ENCODE measurements around the gene RAPGEF4.
A peak's percentile ranks its signal among the peaks of the same experiment; 100 is the strongest.

The RAPGEF4 gene

DNA sequence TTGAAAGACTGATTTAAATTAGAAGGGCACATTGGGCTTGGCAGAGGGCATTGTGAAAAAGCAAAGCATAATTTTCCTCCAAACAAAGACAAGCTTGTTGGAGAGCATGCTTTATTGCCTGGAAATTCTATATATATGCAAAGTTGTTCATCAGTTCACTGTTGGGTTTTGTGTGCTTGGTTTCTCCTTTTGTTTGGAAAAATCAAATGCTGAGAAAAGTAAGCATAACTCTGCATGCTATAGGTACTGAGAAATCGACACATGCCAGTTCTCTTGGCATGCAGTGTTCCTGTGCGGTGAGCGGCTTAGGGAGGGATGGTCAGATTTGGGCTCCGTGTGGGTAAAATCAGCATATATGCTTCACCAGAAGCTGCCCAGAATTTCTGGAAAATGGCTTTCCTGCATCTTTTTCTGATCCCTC is 161.0 kb downstream of the RAPGEF4 start:
- TF ChIP-seq ZFP37 (tag by site-specific recombination; IDR thresholded peaks at IDR 0.05) (no peak), ZNF707 (tag by site-specific recombination; IDR thresholded peaks at IDR 0.05) (no peak), ZNF280C (tag by site-specific recombination; IDR thresholded peaks at IDR 0.05) (no peak), GLI2 (tag by site-specific recombination; IDR thresholded peaks at IDR 0.05; ENCODE audit: borderline replicate concordance, low read depth) (no peak), HOXC10 (CRISPR knock-in tag; IDR thresholded peaks at IDR 0.05) (no peak), KLF17 (tag by site-specific recombination; IDR thresholded peaks at IDR 0.05) (no peak), WT1 (tag by site-specific recombination; IDR thresholded peaks at IDR 0.05) (no peak), ZNF223 (tag by site-specific recombination; IDR thresholded peaks at IDR 0.05) (no peak)
- TF ChIP-seq, protein P1, sequence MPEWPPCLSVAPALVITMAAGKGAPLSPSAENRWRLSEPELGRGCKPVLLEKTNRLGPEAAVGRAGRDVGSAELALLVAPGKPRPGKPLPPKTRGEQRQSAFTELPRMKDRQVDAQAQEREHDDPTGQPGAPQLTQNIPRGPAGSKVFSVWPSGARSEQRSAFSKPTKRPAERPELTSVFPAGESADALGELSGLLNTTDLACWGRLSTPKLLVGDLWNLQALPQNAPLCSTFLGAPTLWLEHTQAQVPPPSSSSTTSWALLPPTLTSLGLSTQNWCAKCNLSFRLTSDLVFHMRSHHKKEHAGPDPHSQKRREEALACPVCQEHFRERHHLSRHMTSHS (tag by site-specific recombination; IDR thresholded peaks at IDR 0.05): no peak
- no peaks in the 10 kb centered on the region for H3K9me3 ChIP-seq (ENCODE audit: control insufficient read depth, insufficient read depth, low read depth, low read length)
- no peak overlapping the region for H3K4me3 ChIP-seq (ENCODE audit: low read depth, low read length)
- H3K4me1 ChIP-seq (ENCODE audit: control insufficient read depth, insufficient read depth, low read length): no peaks in the 10 kb centered on the region; the same call in 1 of the 2 replicates
- ChIA-PET CTCF (interaction anchor here (0.8 kb wide), 1 partner anchor 504 kb away, joined by 5 read pairs; no protein-coding TSS in a partner anchor), POLR2A (no interaction called here)
- H3K27ac ChIP-seq (ENCODE audit: extremely low read depth, low read depth, low read length): no peak overlapping the region
- no peaks in the 10 kb centered on the region for H3K36me3 ChIP-seq (ENCODE audit: control insufficient read depth in 2 of 2, insufficient read depth in 1 of 2, low read length in 2 of 2)

DNA sequence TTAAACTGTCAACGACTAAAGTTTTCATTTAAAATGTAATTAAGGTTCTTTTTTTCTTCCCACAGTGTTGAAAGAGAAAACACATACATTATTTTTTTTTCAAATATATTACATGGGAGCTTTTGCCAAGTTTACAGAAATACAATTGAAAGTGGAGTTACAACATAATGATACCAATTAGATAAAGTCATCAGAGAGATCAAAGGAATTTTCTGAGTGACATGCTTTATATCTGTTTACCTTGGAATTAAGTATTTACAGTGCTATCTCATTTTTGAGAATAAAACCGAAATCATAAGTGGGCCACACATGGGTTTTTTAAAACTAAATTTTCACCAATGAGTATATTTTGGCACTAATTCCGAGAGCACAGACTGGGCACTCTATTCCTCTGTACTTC is 165.2 kb downstream of the RAPGEF4 start:
- no peak overlapping the region for H3K4me3 ChIP-seq (ENCODE audit: low read depth, low read length)
- no peaks in the 10 kb centered on the region for H3K4me1 ChIP-seq (ENCODE audit: control insufficient read depth, insufficient read depth, low read length)
- H3K27ac ChIP-seq (ENCODE audit: extremely low read depth, low read depth, low read length): no peak overlapping the region
- TF ChIP-seq TRIM28 (IDR thresholded peaks at IDR 0.05; ENCODE audit: borderline replicate concordance, low read length): no peak
- peak; percentile 62; the same call in 1 of the 2 replicates for TF ChIP-seq TCF7L2 (IDR thresholded peaks at IDR 0.05; ENCODE audit: borderline replicate concordance, low read depth, low read length)
- no peak for TF ChIP-seq ZNF677 (tag by site-specific recombination; IDR thresholded peaks at IDR 0.05)
- no peak for TF ChIP-seq OVOL3 (tag by site-specific recombination; IDR thresholded peaks at IDR 0.05)
- TF ChIP-seq ZSCAN23 (tag by site-specific recombination; IDR thresholded peaks at IDR 0.05): no peak
- TF ChIP-seq, protein P2, sequence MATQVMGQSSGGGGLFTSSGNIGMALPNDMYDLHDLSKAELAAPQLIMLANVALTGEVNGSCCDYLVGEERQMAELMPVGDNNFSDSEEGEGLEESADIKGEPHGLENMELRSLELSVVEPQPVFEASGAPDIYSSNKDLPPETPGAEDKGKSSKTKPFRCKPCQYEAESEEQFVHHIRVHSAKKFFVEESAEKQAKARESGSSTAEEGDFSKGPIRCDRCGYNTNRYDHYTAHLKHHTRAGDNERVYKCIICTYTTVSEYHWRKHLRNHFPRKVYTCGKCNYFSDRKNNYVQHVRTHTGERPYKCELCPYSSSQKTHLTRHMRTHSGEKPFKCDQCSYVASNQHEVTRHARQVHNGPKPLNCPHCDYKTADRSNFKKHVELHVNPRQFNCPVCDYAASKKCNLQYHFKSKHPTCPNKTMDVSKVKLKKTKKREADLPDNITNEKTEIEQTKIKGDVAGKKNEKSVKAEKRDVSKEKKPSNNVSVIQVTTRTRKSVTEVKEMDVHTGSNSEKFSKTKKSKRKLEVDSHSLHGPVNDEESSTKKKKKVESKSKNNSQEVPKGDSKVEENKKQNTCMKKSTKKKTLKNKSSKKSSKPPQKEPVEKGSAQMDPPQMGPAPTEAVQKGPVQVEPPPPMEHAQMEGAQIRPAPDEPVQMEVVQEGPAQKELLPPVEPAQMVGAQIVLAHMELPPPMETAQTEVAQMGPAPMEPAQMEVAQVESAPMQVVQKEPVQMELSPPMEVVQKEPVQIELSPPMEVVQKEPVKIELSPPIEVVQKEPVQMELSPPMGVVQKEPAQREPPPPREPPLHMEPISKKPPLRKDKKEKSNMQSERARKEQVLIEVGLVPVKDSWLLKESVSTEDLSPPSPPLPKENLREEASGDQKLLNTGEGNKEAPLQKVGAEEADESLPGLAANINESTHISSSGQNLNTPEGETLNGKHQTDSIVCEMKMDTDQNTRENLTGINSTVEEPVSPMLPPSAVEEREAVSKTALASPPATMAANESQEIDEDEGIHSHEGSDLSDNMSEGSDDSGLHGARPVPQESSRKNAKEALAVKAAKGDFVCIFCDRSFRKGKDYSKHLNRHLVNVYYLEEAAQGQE (tag by site-specific recombination; IDR thresholded peaks at IDR 0.05): no peak
- TF ChIP-seq, protein P3, sequence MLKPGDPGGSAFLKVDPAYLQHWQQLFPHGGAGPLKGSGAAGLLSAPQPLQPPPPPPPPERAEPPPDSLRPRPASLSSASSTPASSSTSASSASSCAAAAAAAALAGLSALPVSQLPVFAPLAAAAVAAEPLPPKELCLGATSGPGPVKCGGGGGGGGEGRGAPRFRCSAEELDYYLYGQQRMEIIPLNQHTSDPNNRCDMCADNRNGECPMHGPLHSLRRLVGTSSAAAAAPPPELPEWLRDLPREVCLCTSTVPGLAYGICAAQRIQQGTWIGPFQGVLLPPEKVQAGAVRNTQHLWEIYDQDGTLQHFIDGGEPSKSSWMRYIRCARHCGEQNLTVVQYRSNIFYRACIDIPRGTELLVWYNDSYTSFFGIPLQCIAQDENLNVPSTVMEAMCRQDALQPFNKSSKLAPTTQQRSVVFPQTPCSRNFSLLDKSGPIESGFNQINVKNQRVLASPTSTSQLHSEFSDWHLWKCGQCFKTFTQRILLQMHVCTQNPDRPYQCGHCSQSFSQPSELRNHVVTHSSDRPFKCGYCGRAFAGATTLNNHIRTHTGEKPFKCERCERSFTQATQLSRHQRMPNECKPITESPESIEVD (tag by site-specific recombination; IDR thresholded peaks at IDR 0.05): peak; percentile 18; the same call in 1 of the 2 replicates
- H3K9me3 ChIP-seq (ENCODE audit: control insufficient read depth, insufficient read depth, low read depth, low read length): no peaks in the 10 kb centered on the region
- ChIA-PET POLR2A (no interaction called here), CTCF (interaction anchor here (2.4 kb wide), 1 partner anchor 31 kb away, joined by 12 read pairs; no protein-coding TSS in a partner anchor)
- H3K36me3 ChIP-seq (ENCODE audit: control insufficient read depth in 2 of 2, insufficient read depth in 1 of 2, low read length in 2 of 2): no peaks in the 10 kb centered on the region
